NCI-H1105 (cell line): ENCODE results near the gene SATB1.
A peak's percentile ranks its signal among the peaks of the same experiment; 100 is the strongest.
"Not testable (repeated sequence)": the region's sequence is repeated elsewhere in the genome, so short reads cannot be mapped to it uniquely, and the experiment has no call there.

ENCODE experiments used
- DNase-seq: peaks from one replicate; lab custom pipeline; 2025; lab: John Stamatoyannopoulos, UW

Gene SATB1

GRCh38 chr3:18424729-18425640, at the start of gene SATB1:
TSS of gene SATB1 (minus strand) at chr3:18425339. CDS start at chr3:18420967, 4,372 bp downstream.
- DNase-seq, result peak; percentile 72

GRCh38 chr3:18474202-18474601, 49.1 kb upstream of the SATB1 start:
- no peak for DNase-seq

- DNase-seq, result no peak
Measured at GRCh38 chr3:18469775-18470174, 44.6 kb upstream of the SATB1 start.

- no peak for DNase-seq
Measured at GRCh38 chr3:18466136-18466535, 41.0 kb upstream of the SATB1 start.

GRCh38 chr3:18454766-18455165, 29.6 kb upstream of the SATB1 start:
- DNase-seq, result no peak

- not testable (repeated sequence) for DNase-seq
Measured at GRCh38 chr3:18449618-18450017, 24.5 kb upstream of the SATB1 start.

GRCh38 chr3:18447720-18448119, 22.6 kb upstream of the SATB1 start:
- DNase-seq, result no peak

GRCh38 chr3:18446149-18446825, 21.1 kb upstream of the SATB1 start:
- DNase-seq, result no peak

- no peak for DNase-seq
Measured at GRCh38 chr3:18445401-18446148, 20.4 kb upstream of the SATB1 start.

GRCh38 chr3:18444595-18445400, 19.7 kb upstream of the SATB1 start:
- peak; percentile 40 for DNase-seq

- DNase-seq, result no peak
Measured at GRCh38 chr3:18443665-18444594, 18.8 kb upstream of the SATB1 start.

GRCh38 chr3:18442756-18443664, 17.9 kb upstream of the SATB1 start:
- DNase-seq, result no peak

GRCh38 chr3:18441551-18441950, 16.4 kb upstream of the SATB1 start:
- DNase-seq, result no peak

GRCh38 chr3:18440066-18440722, 15.1 kb upstream of the SATB1 start:
- no peak for DNase-seq

GRCh38 chr3:18439281-18439680, 14.1 kb upstream of the SATB1 start:
- no peak for DNase-seq

GRCh38 chr3:18438586-18438985, 13.4 kb upstream of the SATB1 start:
- DNase-seq, result no peak

GRCh38 chr3:18436213-18436612, 11.1 kb upstream of the SATB1 start:
- DNase-seq, result no peak

- DNase-seq, result no peak
Measured at GRCh38 chr3:18434711-18435110, 9.6 kb upstream of the SATB1 start.

GRCh38 chr3:18432752-18433151, 7.6 kb upstream of the SATB1 start:
- DNase-seq, result no peak
